GM18870 (cell line): ENCODE measurements around the gene TUBB4B.
"Not testable (repeated sequence)": the region's sequence is repeated elsewhere in the genome, so short reads cannot be mapped to it uniquely, and the experiment has no call there.

Experiments
- ATAC-seq: cut with Tn5 transposase; IDR thresholded peaks from one replicate; pipeline ENCODE4 v1.9.1; 2021; ENCODE audit warnings: moderate library complexity; ENCODE audit not compliant: unreplicated experiment

The TUBB4B gene

DNA sequence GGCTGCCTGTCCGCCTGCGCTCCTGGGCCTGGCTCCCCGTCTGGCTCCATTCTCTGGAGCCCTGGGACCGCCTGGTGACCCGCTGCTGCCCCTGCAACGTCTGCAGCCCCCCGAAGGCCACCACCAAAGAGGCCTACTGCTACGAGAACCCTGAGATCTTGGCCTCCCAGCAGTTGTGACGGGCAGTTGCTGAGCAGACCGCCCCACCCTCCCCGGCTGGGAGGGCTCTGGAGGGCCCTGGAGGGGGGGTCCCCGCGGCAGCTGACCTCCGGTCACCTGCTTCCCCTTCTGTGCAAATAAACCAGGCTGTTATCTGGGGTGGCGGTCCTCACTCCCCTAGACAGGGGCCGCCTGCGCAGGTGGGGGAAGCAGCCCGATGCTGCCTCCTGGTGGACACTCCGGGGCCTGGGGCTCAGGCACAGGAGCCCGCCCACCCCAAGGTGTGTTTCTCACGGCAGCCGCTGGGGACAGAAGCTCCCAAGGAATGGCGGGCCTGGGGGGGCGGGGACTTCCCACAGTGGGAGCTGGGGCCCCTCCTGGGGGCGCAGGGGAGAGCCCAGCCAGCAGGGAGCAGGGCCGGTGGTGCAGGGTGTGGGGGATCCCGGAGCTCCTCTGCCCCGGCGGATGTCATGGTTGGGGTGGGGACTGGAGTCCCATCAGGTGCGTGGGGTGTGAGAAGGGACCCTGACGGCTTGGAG is 4.7 kb upstream of the TUBB4B start:
- no peak for ATAC-seq

DNA sequence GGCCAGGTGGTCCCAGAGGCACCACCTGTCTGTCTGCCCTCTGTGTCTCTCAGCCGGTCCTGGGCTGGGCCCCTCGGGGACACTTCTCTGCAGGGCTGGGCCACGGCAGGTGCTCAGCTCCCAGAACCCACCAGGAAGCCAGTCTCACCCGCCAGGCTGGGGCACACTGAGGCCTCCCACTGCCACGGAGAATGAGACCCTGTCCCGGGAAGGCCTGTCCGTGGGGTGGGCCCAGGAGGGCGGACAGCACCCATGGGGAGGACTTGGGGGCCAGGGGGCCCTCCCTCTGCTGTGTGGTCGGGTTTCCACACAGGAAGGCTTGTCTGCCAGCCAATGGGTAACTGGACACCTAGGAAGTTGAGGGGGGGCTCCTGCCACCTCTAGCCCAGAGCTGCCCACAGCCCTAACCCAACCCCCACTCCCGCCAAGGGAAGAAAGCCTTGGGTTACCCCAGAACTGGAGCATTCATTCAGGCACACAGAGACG is 4.1 kb upstream of the TUBB4B start:
- no peak for ATAC-seq

DNA sequence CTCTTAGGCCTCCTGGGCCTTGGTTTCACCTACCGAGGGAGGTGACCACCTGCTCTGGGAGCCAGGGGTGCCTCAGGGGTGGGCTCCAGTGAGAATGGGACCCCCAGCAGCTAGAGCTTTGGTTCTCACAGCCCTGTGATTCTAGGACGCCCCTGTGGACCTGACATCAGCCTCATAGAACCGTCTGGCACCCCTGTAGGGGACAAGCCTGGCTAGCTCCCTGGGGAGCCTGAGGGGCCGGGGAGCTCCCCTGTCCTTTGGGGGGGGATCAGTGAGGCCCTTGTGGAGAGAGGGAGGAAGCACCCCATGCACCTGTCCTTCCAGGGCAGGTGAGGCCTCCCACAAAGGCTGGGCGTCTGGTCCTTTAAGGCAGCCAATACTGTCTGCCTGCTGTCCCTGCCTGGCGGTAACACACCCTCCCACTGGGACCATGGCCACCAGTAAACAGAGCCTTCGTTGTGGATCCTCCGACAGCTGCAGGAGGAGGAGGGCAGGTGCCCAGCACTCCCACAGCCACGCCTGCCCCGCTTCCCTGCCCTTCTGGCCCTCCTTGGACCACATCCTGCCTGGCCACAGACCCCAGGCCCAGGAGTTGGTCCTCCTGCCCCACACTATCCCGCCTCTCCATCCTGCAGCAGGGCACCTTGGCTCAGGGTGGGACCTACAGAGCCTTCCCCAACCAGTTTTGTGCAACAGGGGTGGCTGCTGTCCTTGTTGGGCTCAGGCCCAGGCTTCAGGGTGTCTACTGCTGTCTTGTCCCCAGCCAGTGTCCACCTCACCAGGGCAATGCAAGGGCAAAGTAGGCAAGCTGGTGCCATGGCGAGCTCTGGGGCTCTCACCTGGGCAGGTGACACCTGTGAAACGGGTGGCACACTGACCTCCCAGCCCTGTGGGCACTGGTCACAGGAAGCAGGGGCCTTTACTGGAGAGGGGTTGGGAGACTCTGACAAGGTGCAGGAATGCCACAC is 3.0 kb upstream of the TUBB4B start:
- ATAC-seq: no peak

DNA sequence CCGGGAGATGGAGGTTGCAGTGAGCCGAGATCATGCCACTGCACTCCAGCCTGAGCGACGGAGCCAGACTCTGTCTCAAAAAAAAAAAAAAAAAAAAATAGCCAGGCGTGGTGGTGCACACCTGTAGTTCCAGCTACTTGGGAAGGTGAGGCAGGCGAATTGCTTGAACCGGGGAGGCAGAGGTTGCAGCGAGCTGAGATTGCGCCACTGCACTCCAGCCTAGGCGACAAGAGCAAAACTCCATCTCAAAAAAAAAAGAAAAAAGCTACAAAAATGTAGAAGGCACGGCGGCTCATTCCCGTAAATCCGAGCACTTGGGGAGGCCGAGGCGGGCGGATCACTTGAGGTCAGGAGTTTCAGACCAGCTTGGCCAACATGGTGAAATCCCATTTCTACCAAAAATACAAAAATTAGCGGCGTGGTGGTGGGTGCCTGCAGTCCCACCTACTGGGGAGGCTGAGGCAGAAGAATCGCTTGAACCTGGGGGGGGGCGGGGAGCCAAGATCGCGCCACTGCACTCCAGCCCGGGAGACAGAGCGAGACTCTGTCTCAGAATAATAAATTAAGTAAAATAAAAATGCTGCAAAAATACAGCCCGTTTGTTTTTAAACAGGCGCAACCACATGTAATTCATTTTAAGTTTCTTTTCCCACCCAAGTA is 1.4 kb upstream of the TUBB4B start:
- ATAC-seq: not testable (repeated sequence)

DNA sequence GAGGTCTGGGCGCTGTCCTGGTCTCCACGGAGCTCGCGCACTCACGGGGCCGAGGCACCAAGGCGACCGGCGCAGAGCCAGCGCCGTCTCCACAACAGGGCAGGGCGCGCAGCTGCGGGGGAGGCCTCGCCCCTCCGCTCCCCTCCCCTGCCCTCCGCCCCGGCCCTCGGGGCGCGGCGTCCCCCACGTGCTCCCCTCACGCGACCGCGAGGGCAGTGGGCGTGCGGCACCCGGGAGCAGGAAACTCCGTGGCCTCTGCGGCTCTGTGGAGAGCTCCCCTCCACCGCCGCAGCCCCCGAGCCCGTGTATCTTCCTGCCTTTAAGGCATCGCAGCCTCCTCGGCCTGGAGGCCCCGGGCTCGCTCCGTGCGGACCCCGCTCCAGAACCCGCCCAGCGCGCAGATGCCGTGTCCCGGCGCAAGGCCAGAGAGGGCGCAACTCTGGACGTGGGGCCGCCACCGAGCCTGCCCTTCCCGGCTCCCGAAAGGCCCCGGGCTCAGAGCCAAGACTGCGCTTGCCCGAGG is 708 bp upstream of the TUBB4B start:
- ATAC-seq: peak; percentile 2

DNA sequence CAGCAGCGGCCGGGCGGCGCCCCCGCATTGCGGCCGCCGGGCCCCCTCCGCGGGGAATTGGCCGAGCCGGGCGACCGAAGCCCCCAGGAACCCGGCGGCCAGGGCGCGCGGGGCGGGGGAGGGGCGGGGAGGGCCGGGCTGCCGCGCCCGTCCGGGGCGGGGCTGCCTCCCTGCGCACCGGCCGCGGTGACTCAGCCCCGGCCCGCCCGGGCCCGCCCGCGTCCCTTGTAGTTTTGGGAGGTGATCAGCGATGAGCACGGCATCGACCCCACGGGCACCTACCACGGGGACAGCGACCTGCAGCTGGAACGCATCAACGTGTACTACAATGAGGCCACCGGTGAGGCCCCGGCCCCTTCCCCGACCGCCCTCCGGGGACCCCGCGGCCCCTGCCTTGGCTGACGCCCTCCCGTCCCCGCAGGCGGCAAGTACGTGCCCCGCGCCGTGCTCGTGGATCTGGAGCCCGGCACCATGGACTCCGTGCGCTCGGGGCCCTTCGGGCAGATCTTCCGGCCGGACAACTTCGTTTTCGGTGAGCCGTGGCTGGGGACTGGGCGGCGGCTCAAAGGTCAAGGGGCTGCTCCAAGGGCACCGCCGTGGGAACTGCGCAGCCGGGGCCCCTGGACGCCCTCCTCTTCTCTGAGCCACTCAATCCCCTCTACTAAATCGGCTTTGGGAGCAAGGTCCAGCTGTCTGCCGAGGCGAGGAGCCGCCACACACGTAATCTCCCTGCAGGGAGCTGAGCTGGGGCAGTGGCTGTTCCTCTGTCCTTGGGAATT is 592 bp downstream of the TUBB4B start:
- ATAC-seq: no peak

DNA sequence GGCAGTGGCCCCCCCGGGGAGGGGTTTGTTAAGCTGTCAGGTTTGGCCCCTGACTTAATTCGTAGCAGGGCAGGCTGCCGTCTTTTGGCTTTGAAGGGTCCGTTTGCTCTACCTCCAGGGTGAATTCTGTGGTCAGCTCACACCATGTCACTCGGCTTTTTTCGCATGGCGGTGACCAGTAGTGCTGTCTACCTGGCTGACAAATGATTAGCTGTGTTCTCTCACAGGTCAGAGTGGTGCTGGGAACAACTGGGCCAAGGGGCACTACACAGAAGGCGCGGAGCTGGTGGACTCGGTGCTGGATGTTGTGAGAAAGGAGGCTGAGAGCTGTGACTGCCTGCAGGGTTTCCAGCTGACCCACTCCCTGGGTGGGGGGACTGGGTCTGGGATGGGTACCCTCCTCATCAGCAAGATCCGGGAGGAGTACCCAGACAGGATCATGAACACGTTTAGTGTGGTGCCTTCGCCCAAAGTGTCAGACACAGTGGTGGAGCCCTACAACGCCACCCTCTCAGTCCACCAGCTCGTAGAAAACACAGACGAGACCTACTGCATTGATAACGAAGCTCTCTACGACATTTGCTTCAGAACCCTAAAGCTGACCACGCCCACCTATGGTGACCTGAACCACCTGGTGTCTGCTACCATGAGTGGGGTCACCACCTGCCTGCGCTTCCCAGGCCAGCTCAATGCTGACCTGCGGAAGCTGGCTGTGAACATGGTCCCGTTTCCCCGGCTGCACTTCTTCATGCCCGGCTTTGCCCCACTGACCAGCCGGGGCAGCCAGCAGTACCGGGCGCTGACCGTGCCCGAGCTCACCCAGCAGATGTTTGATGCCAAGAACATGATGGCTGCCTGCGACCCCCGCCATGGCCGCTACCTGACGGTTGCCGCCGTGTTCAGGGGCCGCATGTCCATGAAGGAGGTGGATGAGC is 1.4 kb downstream of the TUBB4B start:
- no peak for ATAC-seq

DNA sequence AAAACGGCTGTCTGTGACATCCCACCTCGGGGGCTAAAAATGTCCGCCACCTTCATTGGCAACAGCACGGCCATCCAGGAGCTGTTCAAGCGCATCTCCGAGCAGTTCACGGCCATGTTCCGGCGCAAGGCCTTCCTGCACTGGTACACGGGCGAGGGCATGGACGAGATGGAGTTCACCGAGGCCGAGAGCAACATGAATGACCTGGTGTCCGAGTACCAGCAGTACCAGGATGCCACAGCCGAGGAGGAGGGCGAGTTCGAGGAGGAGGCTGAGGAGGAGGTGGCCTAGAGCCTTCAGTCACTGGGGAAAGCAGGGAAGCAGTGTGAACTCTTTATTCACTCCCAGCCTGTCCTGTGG is 2.2 kb downstream of the TUBB4B start:
- ATAC-seq: not testable (repeated sequence)

DNA sequence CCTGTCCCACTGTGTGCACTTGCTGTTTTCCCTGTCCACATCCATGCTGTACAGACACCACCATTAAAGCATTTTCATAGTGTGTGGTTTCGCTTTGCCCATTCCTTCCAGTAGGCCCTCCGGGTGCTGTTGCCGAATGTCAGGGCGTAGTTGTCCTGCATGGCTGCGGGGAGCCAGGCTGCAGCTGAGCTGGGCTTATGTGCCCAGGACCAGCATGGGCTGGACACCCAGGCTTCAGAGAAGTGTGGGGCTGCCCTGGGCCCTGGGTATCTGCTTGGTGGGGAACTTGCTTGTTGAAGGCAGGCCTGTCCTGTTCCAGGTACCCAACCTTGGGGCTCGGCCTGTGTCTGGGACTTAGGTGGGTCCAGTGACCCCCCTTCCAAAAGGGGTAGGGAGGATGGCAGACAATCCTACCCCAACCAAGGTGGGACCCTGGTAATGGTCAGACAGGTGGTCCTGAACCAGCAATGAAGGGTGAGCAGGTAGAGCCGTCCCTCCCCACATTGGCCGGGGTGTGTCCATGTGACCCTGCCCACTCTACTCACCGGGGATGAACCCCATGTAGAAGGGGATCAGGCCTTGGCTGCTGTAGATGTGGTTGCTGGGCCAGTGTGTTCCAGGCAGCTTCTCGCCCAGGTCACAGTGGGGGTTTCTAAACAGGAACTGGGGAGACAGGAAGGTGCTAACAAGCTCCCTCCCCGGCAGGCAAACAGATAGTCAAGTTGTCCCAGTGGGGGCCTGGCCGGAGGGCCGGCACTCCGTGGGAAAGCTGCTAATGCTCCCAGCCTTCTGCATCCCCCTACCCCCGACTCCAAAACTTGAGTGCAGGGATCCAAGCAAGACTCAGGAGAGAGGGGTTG is 2.8 kb downstream of the TUBB4B start:
- ATAC-seq: no peak

DNA sequence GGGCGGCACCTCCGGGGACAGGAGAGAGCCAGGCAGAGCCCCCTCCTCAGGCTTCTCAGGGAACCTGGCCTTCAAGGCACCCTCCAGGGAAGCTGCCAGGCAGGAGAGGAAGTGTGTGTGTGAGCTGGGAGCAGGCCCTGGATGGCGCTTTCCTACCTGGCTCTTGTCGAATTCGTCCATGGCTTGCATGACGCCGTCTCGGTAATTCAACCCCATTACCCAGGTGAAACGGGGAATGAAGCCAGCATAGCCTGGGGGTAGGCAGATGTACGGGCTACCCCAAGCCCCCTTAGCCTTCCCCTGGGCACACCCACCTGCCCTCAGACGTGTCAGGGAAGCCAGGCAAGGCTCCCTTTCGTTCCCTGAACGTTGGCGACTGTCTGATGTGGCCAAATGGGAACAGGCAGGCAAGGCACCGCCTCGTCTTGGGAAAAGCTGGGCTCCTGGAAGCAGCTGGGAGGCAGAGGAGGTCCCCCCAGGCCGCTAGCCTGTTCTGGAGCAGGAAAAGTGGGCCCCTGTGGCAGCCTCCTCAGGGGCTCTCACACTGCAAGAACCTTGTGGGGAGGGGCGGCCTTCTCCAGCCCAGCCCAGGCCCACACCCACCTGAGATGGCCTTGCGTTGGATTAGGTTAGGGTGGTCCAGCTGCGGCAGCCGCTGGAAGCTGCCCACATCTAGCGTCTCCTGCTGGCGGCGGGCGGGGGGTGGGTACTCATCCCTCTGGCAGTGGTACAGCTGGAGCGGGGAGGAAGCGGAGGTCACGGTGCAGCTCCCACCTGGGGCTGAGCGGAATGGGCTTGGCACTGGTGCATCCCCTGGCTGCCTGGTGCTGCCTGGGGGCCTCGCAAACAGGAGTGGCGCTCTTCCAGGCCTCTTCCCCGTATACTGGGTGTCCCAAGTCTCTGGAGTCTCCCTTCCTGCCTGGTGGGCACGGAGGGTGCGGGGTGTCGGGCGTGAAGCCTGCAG is 3.7 kb downstream of the TUBB4B start:
- no peak for ATAC-seq

DNA sequence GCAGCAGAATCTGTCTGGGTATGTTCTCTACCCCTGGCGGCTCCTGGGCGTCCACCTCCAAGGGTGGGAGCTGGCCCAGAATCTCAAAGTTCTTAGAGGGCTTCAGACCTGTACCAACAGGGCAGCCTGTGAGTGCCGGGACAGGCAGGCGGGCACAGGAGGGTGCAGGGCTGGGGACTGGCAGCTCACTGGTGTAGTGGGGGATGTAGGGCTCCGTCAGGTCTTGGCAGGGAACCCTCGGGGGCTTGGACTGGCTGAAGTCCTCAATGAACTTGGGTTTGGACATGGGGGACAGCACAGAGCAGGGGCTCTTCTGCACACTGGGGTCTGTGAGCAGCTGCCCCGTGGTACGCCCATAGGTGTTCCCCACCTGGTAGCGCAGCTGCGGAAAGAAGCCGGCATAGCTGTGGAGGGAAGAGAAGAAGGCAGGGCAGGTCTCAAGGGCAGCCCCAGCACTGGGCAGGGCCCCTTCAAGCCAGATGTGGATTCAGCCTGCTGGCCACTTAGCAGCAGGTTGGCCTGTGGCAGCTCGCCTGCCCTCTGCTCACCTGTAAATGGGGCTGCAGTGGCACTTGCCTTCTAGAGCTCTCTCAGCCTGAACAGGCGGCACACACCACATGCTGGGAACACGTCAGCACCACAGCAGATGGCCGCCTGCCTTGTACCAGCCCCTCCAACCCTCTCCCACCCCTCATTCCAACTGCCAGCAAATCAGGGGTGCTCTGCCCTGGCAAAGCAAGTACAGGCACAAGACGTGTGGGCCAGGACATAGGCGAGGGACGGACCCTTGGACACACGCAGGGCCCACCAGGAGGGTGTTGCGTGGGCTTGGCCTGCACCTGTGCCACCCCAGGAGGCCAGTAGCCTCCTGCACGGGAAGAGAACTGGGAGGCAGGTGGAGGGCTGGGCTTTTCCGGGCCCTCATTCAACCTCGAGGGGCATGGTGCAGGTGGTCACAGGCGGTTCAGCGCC is 4.6 kb downstream of the TUBB4B start:
- no peak for ATAC-seq

DNA sequence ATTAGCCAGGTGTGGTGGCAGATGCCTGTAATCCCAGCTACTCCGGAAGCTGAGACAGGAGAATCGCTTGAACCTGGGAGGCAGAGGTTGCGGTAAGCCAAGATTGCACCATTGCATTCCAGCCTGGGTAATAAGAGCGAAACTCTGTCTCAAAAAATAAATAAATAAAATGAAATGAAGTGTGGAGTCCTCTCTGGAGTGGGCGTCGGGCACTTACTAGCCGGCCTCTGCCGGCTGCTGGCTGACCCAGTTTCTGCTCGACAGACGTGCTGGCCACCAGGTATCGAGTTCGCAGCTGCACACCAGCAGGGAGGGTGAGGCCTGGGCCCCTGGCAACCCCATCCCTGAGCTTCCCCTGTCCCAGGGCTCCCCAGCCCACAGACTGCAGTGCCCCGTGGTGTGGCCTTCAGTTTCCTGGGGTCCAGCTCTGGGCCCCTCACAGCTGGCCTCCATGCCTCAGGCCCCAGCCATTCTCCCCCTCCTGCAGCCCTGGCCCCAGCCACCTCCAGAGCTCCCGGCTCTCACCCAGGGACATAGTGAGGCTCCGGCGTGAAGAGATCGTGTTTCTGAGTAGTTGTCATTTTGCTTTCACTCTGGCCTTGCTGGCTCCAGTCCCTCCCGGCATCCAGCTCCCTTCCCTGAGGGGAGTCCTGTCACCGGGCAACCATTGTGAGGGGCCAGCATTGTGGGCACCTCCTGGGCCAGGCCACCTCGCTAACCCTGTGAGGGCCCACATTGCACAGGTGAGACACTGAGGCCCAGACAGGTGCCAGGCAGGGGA is 6.2 kb downstream of the TUBB4B start:
- no peak for ATAC-seq

DNA sequence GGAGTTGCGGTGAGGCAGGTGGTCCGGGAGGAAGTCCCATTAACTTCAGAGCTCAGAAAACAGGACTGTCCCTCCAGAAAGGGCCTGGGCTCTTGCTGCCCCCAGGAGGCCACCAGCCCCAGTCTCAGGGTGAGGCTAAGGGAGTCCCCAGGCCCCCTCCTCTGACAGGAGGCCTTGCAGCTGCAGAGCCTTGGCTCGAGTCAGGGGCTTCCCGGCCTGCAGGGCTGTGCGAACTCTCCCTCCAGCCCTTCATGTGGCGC is 6.8 kb downstream of the TUBB4B start:
- no peak for ATAC-seq

DNA sequence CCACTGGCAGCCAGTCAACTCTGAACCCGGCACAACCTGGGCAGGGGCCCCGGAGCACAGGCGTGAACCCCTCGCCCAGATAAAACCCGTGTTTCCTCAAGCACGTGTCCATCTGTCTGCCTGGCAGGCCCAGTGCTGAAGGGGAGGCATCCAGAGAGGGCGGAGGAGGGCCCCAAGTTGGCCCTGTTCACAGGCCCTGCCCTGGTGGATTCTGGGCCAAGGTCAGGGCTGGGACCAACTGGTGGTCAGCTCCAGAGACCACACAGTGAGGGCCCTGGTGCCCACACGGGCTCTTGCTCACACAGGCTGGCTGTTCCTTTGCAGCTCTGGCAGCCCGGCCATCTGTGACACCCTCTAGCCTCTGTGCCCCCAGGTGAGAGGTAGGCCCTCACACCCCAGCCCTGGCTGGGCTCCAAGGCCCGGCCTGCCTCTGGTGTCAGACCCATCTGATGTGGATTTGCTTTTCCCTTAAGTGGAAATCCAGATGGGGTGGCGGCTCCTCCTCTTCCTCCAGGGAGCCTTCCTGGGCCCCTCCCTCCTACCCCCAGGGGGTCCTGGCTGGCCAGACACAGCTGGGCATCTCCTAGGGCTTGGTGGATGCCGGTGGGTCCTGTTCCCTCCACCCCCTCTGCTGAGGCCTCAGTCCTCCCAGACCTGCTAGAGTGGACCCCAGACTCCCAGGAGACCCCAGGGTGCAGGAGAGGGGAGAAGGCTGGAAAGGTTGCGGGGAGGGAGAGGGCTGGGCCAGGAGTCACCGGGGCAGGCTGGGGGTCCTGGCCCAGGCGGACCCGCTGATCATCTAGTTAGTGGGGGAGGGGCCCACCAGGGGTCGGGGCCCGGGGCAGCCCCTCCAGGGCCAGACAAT is 9.5 kb downstream of the TUBB4B start:
- ATAC-seq: no peak

DNA sequence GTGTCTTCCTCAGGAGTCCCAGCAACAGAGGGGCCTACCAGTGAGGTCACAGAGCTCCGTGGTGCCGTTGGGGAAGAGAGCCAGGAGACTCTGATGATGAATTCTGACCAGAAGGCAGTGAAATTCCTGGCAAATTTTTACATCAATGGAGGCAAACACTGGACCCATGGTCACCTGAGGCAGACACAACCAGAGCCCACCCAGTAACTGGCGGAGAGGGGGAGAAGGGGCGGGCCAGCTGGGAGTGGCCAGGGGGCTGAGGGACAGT is 10.0 kb downstream of the TUBB4B start, which contains the start of gene STPG3:
TSS of gene STPG3 (plus strand) at position 93 of the 268 bp plus-strand sequence. CDS start at position 94, 1 bp downstream.
- ATAC-seq: no peak
